Liver (tissue), 9 donors: ENCODE results near the gene ZNF175. TPM values are rescaled to one million over a fixed set of nuclear protein-coding genes. Genes with fewer than 3 reads are reported as not detected.

Experiments
- DNase-seq: peaks from one replicate; pipeline ENCODE4 v3.0.0-alpha.2; 2017; ENCODE audit warnings: low spot score
- H3K27ac ChIP-seq, 2 donors: one replicate each; pipeline ENCODE4 v1.7.0; 2013; ENCODE audit warnings: inconsistent platforms in 2 of 2, low read length in 2 of 2, control low read depth in 1 of 2, low read depth in 1 of 2, mild to moderate bottlenecking in 1 of 2
- H3K27me3 ChIP-seq, 4 donors: one replicate each; pipeline versions ENCODE4 v1.6.1 to v1.7.0; 2013; ENCODE audit warnings: low read length in 3 of 4, inconsistent platforms in 1 of 4, mild to moderate bottlenecking in 1 of 4, moderate library complexity in 1 of 4; ENCODE audit not compliant: control insufficient read depth in 4 of 4, insufficient read depth in 4 of 4
- H3K36me3 ChIP-seq, 4 donors: one replicate each; pipeline versions ENCODE4 v1.6.1 to v1.7.0; 2013; ENCODE audit warnings: low read length in 3 of 4, mild to moderate bottlenecking in 3 of 4, low read depth in 1 of 4, moderate library complexity in 1 of 4; ENCODE audit not compliant: control insufficient read depth in 4 of 4, insufficient read depth in 3 of 4
- H3K4me1 ChIP-seq, 4 donors: one replicate each; pipeline versions ENCODE4 v1.6.1 to v1.7.0; 2013; ENCODE audit warnings: low read length in 3 of 4, mild to moderate bottlenecking in 3 of 4, moderate library complexity in 1 of 4; ENCODE audit not compliant: control insufficient read depth in 4 of 4, insufficient read depth in 4 of 4
- H3K4me3 ChIP-seq, 3 donors: one replicate each; pipeline versions ENCODE4 v1.6.1 to v1.7.0; 2013; ENCODE audit warnings: low read length in 3 of 3, control low read depth in 1 of 3, low read depth in 1 of 3, mild to moderate bottlenecking in 1 of 3
- H3K9ac ChIP-seq, 2 donors: one replicate each; pipeline ENCODE4 v1.7.0; 2013; ENCODE audit warnings: low read length in 2 of 2, mild to moderate bottlenecking in 2 of 2, moderate library complexity in 2 of 2, control low read depth in 1 of 2, low read depth in 1 of 2
- H3K9me3 ChIP-seq, 4 donors: one replicate each; pipeline versions ENCODE4 v1.6.1 to v1.7.0; 2013; ENCODE audit warnings: low read length in 3 of 4; ENCODE audit not compliant: control insufficient read depth in 4 of 4
- EGR1 ChIP-seq, 2 donors: IDR thresholded peaks; 2 replicates each; pipeline ENCODE4 v1.6.1; 2016 to 2018; ENCODE audit warnings: antibody characterized with exemption in 2 of 2, low read depth in 2 of 2
- FOXA1 ChIP-seq: IDR thresholded peaks from 2 replicates; pipeline ENCODE4 v1.6.1; 2016; ENCODE audit warnings: antibody characterized with exemption
- FOXA2 ChIP-seq: IDR thresholded peaks from 2 replicates; pipeline ENCODE4 v1.6.1; 2016; ENCODE audit warnings: antibody characterized with exemption
- GABPA ChIP-seq, 2 donors: IDR thresholded peaks in 1 of 2; conservative IDR thresholded peaks in 1 of 2; 2 replicates each; pipeline ENCODE4 v1.6.1; 2016; ENCODE audit warnings: antibody characterized with exemption in 2 of 2, mild to moderate bottlenecking in 1 of 2, moderate library complexity in 1 of 2
- HNF4A ChIP-seq, 2 donors: conservative IDR thresholded peaks; 2 replicates each; pipeline ENCODE4 v1.6.1; 2016; ENCODE audit warnings: antibody characterized with exemption in 2 of 2, mild to moderate bottlenecking in 2 of 2
- HNF4G ChIP-seq: IDR thresholded peaks from 2 replicates; pipeline ENCODE4 v1.6.1; 2016; ENCODE audit warnings: antibody characterized with exemption
- JUND ChIP-seq, 2 donors: IDR thresholded peaks; 2 replicates each; pipeline ENCODE4 v1.6.1; 2016; ENCODE audit warnings: antibody characterized with exemption in 2 of 2
- NR2F2 ChIP-seq: IDR thresholded peaks from 2 replicates; pipeline ENCODE4 v1.6.1; 2016; ENCODE audit warnings: antibody characterized with exemption
- RXRA ChIP-seq, 2 donors: IDR thresholded peaks; 2 replicates each; pipeline ENCODE4 v1.6.1; 2017 to 2018; ENCODE audit warnings: antibody characterized with exemption in 2 of 2, mild to moderate bottlenecking in 1 of 2
- SP1 ChIP-seq: IDR thresholded peaks from 2 replicates; pipeline ENCODE4 v1.6.1; 2018; ENCODE audit warnings: antibody characterized with exemption, mild to moderate bottlenecking
- TAF1 ChIP-seq: conservative IDR thresholded peaks from 2 replicates; pipeline ENCODE4 v1.6.1; 2016; ENCODE audit warnings: antibody characterized with exemption, mild to moderate bottlenecking
- YY1 ChIP-seq: IDR thresholded peaks from 2 replicates; pipeline ENCODE4 v1.6.1; 2016; ENCODE audit warnings: antibody characterized with exemption, mild to moderate bottlenecking
- WGBS: extraction: QIAGEN DNeasy Blood & Tissue Kit; methylation state at CpG from one replicate; pipeline ENCODE4 v1.1.7; 2013; 5-methylcytosine and 5-hydroxymethylcytosine counted together
- polyA plus RNA-seq, 2 donors: library from polyadenylated mRNA; stranded (reverse) in 1 of 2; unstranded in 1 of 2; fragments of 200-250 nt in 1 of 2; fragments of >200 nt in 1 of 2; fragmentation: Nextera tagmentation in 1 of 2; extraction: Ambion mirVana in 1 of 2; gene quantifications; one replicate each; pipeline versions ENCODE4 v1.2.1 to v1.2.3, GENCODE V29; 2013 to 2015
- total RNA-seq, 2 donors: library from RNA; depleted of rRNA; stranded (reverse); fragments of >200 nt; gene quantifications; one replicate each; pipeline ENCODE4 v1.2.3, GENCODE V29; 2014
- TF ChIP-seq, protein P1 (sequence below): IDR thresholded peaks from 2 replicates; pipeline ENCODE4 v1.6.1; 2016; ENCODE audit warnings: antibody characterized with exemption
- TF ChIP-seq, protein P2 (sequence below): IDR thresholded peaks from 2 replicates; pipeline ENCODE4 v1.6.1; 2016; ENCODE audit warnings: antibody characterized with exemption
- TF ChIP-seq, protein P3 (sequence below): fragments of 150-350 bp; IDR thresholded peaks from 2 replicates; pipeline ENCODE4 v1.5.1; 2017; ENCODE audit warnings: improper control_type of control experiment, low read depth, low read length; ENCODE audit not compliant: missing input control
- TF ChIP-seq, protein P4 (sequence below): IDR thresholded peaks from 2 replicates; pipeline ENCODE4 v1.6.1; 2016; ENCODE audit warnings: antibody characterized with exemption
- TF ChIP-seq, protein P5 (sequence below): IDR thresholded peaks from 2 replicates; pipeline ENCODE4 v1.6.1; 2016; ENCODE audit warnings: antibody characterized with exemption, mild to moderate bottlenecking
- donor health status: healthy.
- donor health status: healthy.
- donor health status: healthy.
- donor health status: healthy.
- donor health status: healthy.

ZNF175 gene
- total and polyA plus RNA-seq, 4 donors = 0.60 to 5.3 (median 2.5) TPM

DNA sequence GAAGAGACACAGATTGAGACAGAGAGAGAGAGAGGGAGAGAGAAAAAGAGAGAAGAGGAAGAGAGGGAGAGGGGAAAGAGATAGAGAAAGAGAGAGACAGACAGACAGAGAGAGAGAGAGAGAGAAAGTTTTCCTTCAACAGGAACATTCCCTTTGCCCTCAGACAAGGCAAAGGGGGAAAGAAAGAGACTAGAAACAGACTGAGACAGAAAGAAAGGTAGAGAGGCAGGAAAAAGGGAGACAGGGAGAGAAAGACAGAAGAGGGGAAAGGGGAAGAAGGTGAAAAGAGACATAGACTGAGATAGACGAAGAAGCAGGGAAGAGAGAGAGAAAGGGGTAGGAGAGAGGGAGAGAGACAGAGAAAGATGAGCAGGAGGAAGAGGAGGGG is 18.5 kb upstream of the ZNF175 start:
- Histone ChIP-seq H3K9ac (no peak overlapping the region), H3K36me3 (no peaks in the 10 kb centered on the region), H3K4me1 (no peaks in the 10 kb centered on the region), H3K27ac (no peak overlapping the region), H3K9me3 (peaks cover 0 to 12% (median under 1%) of the 10 kb centered on the region in 4 donors), H3K4me3 (no peak overlapping the region), H3K27me3 (peaks cover 0 to 7% (median 2%) of the 10 kb centered on the region in 4 donors)
- TF ChIP-seq, protein P1, sequence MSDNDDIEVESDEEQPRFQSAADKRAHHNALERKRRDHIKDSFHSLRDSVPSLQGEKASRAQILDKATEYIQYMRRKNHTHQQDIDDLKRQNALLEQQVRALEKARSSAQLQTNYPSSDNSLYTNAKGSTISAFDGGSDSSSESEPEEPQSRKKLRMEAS = no peak
- TF ChIP-seq GABPA (IDR thresholded peaks at IDR 0.05 in 1 of 2, conservative IDR thresholded peaks at IDR 0.05 in 1 of 2) (no peak), FOXA1 (no peak), SP1 (no peak), FOXA2 (no peak), JUND (IDR thresholded peaks at IDR 0.05) (no peak), EGR1 (IDR thresholded peaks at IDR 0.05; ENCODE audit: low read depth in 2 of 2) (no peak), HNF4A (conservative IDR thresholded peaks at IDR 0.05) (no peak), NR2F2 (no peak), RXRA (IDR thresholded peaks at IDR 0.05) (no peak), HNF4G (no peak), TAF1 (no peak), YY1 (no peak)
- TF ChIP-seq, protein P2, sequence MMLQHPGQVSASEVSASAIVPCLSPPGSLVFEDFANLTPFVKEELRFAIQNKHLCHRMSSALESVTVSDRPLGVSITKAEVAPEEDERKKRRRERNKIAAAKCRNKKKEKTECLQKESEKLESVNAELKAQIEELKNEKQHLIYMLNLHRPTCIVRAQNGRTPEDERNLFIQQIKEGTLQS = no peak
- TF ChIP-seq, protein P3, sequence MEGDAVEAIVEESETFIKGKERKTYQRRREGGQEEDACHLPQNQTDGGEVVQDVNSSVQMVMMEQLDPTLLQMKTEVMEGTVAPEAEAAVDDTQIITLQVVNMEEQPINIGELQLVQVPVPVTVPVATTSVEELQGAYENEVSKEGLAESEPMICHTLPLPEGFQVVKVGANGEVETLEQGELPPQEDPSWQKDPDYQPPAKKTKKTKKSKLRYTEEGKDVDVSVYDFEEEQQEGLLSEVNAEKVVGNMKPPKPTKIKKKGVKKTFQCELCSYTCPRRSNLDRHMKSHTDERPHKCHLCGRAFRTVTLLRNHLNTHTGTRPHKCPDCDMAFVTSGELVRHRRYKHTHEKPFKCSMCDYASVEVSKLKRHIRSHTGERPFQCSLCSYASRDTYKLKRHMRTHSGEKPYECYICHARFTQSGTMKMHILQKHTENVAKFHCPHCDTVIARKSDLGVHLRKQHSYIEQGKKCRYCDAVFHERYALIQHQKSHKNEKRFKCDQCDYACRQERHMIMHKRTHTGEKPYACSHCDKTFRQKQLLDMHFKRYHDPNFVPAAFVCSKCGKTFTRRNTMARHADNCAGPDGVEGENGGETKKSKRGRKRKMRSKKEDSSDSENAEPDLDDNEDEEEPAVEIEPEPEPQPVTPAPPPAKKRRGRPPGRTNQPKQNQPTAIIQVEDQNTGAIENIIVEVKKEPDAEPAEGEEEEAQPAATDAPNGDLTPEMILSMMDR = no peak
- TF ChIP-seq, protein P4, sequence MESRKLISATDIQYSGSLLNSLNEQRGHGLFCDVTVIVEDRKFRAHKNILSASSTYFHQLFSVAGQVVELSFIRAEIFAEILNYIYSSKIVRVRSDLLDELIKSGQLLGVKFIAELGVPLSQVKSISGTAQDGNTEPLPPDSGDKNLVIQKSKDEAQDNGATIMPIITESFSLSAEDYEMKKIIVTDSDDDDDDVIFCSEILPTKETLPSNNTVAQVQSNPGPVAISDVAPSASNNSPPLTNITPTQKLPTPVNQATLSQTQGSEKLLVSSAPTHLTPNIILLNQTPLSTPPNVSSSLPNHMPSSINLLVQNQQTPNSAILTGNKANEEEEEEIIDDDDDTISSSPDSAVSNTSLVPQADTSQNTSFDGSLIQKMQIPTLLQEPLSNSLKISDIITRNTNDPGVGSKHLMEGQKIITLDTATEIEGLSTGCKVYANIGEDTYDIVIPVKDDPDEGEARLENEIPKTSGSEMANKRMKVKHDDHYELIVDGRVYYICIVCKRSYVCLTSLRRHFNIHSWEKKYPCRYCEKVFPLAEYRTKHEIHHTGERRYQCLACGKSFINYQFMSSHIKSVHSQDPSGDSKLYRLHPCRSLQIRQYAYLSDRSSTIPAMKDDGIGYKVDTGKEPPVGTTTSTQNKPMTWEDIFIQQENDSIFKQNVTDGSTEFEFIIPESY = no peak
- TF ChIP-seq, protein P5, sequence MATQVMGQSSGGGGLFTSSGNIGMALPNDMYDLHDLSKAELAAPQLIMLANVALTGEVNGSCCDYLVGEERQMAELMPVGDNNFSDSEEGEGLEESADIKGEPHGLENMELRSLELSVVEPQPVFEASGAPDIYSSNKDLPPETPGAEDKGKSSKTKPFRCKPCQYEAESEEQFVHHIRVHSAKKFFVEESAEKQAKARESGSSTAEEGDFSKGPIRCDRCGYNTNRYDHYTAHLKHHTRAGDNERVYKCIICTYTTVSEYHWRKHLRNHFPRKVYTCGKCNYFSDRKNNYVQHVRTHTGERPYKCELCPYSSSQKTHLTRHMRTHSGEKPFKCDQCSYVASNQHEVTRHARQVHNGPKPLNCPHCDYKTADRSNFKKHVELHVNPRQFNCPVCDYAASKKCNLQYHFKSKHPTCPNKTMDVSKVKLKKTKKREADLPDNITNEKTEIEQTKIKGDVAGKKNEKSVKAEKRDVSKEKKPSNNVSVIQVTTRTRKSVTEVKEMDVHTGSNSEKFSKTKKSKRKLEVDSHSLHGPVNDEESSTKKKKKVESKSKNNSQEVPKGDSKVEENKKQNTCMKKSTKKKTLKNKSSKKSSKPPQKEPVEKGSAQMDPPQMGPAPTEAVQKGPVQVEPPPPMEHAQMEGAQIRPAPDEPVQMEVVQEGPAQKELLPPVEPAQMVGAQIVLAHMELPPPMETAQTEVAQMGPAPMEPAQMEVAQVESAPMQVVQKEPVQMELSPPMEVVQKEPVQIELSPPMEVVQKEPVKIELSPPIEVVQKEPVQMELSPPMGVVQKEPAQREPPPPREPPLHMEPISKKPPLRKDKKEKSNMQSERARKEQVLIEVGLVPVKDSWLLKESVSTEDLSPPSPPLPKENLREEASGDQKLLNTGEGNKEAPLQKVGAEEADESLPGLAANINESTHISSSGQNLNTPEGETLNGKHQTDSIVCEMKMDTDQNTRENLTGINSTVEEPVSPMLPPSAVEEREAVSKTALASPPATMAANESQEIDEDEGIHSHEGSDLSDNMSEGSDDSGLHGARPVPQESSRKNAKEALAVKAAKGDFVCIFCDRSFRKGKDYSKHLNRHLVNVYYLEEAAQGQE = no peak
- 5% methylated on average over 1 of the region's 1 CpG for WGBS
- no peak for DNase-seq
